Kidney (tissue), 14 donors: ENCODE measurements around the gene TTC6. TPM values are rescaled to one million over a fixed set of nuclear protein-coding genes. Genes with fewer than 3 reads are reported as not detected.
A peak's percentile ranks its signal among the peaks of the same experiment; 100 is the strongest.

Experiments used
- DNase-seq, 5 donors: peaks; one replicate each; pipeline ENCODE4 v3.0.0-alpha.2; 2013 to 2020
- FAIRE-seq: peaks from 2 replicates; lab custom pipeline; 2012; peaks lifted over from hg19 to GRCh38; lab: Jason Lieb, UNC
- H3K27ac ChIP-seq, 2 donors: one replicate each; pipeline ENCODE4 v1.7.0; 2013; ENCODE audit warnings: low read depth in 2 of 2, low read length in 2 of 2, inconsistent platforms in 1 of 2
- H3K27me3 ChIP-seq: one replicate; pipeline ENCODE4 v1.7.1; 2013; ENCODE audit warnings: low read length, inconsistent platforms; ENCODE audit not compliant: control insufficient read depth, insufficient read depth
- H3K36me3 ChIP-seq, 3 donors: one replicate each; pipeline versions ENCODE4 v1.7.0 to v1.7.1; 2013; ENCODE audit warnings: low read length in 3 of 3, control low read depth in 1 of 3, inconsistent platforms in 1 of 3; ENCODE audit not compliant: insufficient read depth in 3 of 3, control insufficient read depth in 2 of 3
- H3K4me1 ChIP-seq, 3 donors: one replicate each; pipeline versions ENCODE4 v1.7.0 to v1.7.1; 2013; ENCODE audit warnings: low read length in 3 of 3, inconsistent platforms in 1 of 3, low read depth in 1 of 3; ENCODE audit not compliant: control insufficient read depth in 2 of 3, insufficient read depth in 2 of 3
- H3K4me3 ChIP-seq, 3 donors: one replicate each; pipeline versions ENCODE4 v1.7.0 to v1.8.1; 2013; ENCODE audit warnings: low read length in 3 of 3, control low read depth in 1 of 3, inconsistent platforms in 1 of 3
- H3K9ac ChIP-seq, 3 donors: one replicate each; pipeline versions ENCODE4 v1.7.0 to v1.7.1; 2013; ENCODE audit warnings: low read length in 3 of 3, control low read depth in 1 of 3, inconsistent platforms in 1 of 3
- H3K9me3 ChIP-seq, 3 donors: one replicate each; pipeline versions ENCODE4 v1.7.0 to v1.7.1; 2013; ENCODE audit warnings: low read length in 3 of 3, control low read depth in 1 of 3, inconsistent platforms in 1 of 3; ENCODE audit not compliant: control insufficient read depth in 2 of 3, insufficient read depth in 1 of 3
- CTCF ChIP-seq: IDR thresholded peaks from 3 replicates; pipeline ENCODE4 v1.5.1; 2012; ENCODE audit warnings: mild to moderate bottlenecking, moderate library complexity, borderline replicate concordance; ENCODE audit not compliant: insufficient read depth; ENCODE audit errors: extremely low read depth
- intact Hi-C: fragments of 100-400 bp; cut with DNase I; formaldehyde crosslinking; loops from one replicate; pipeline ENCODE4 v1.11.1; 2022
- polyA plus RNA-seq: library from polyadenylated mRNA; stranded (reverse); fragments of 350-450 nt; fragmentation: Illumina TruSeq; extraction: RNeasy Lipid Tissue Mini Kit (QIAGEN cat#74804); gene quantifications from one replicate; pipeline ENCODE4 v1.2.3, GENCODE V29; 2014; ENCODE audit warnings: low read depth, low replicate concordance; ENCODE audit not compliant: insufficient read depth
- total RNA-seq: library from RNA; stranded (reverse); fragmentation: NEBNext Ultra II Directional; extraction: Animal tissue kit (Norgen Biotek cat#: 25700); gene quantifications from one replicate; pipeline ENCODE4 v1.2.1, GENCODE V29; 2021
- donor health status: control.
- donor health status: control.
- donor health status: control.
- donor health status: control.
- donor health status: control.
- donor health status: DM: yes; HTN: yes; CAD: no.
- donor health status: Normal renal cell carcinoma (clear cell type).

TTC6 gene
- total and polyA plus RNA-seq, 2 donors from 2014 or later: not detected

- DNase-seq (peak in 2 of 5 donors; percentile 64 to 65), FAIRE-seq (no peak)
- peaks cover 0 to 6% (median 0%) of the 10 kb centered on the region in 3 donors for H3K4me1 ChIP-seq
- intact Hi-C loops: no loop called here
- H3K9ac ChIP-seq: no peak overlapping the region
- H3K27me3 ChIP-seq: peaks cover 78% of the 10 kb centered on the region
- no peak overlapping the region for H3K4me3 ChIP-seq
- no peak overlapping the region for H3K27ac ChIP-seq
- H3K36me3 ChIP-seq: no peaks in the 10 kb centered on the region
- H3K9me3 ChIP-seq: no peaks in the 10 kb centered on the region
- TF ChIP-seq CTCF: no peak
Observed at GRCh38 chr14:37592482-37593408, 2.7 kb upstream of the TTC6 start.

GRCh38 chr14:37593511-37594237 lies 1.8 kb upstream of the TTC6 start:
- H3K9ac ChIP-seq: no peak overlapping the region
- no peaks in the 10 kb centered on the region for H3K36me3 ChIP-seq
- peaks cover 0 to 6% (median 0%) of the 10 kb centered on the region in 3 donors for H3K4me1 ChIP-seq
- H3K27ac ChIP-seq: no peak overlapping the region
- peaks cover 78% of the 10 kb centered on the region for H3K27me3 ChIP-seq
- FAIRE-seq (no peak), DNase-seq (peak in 1 of 5 donors; percentile 27)
- no peak for TF ChIP-seq CTCF
- H3K4me3 ChIP-seq: peak overlapping the region in 1 of 3 donors; percentile 32
- intact Hi-C loops: no loop called here
- H3K9me3 ChIP-seq: no peaks in the 10 kb centered on the region

DNA sequence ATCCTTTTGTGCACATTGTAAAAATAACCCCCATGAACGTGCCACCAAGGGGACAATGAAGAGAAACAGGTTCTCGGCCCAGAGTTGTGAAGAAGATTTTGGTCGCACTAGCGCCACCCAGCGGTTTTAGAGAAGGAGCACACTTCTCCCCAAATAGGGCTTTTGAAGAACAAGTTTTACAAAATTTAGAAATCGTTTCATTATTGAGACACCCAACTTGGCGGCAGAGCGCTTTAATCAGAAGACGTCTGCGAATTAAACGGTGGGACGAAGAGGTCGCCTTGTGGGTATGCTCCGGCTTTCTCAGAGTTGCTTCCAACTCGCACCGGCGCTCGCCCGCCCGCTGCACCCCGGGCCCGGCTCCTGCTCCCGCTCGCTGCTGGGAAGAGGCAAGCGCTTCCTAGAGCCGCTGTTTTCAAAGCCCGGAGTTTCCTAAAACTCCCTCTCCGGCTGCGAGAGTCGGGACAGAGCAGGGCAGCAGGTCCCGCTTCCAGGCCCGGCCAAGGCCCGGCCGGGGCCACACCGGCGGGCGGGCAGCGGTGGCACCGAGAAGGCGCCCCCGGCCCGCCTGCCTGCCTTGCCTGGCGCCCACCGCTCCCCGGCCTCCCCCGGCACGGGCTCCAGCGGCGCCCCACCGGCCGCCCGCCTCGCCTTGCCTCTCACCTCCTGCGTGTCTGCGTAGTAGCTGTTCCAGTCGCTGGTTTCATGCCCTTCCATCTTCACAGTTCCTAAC lies 1.0 kb upstream of the TTC6 start:
- Histone ChIP-seq H3K9me3 (no peaks in the 10 kb centered on the region), H3K27ac (no peak overlapping the region), H3K27me3 (peaks cover 77% of the 10 kb centered on the region), H3K9ac (no peak overlapping the region), H3K4me1 (peaks cover 0 to 6% (median 0%) of the 10 kb centered on the region in 3 donors), H3K36me3 (no peaks in the 10 kb centered on the region), H3K4me3 (peak overlapping the region in 2 of 3 donors; percentile 2 to 32)
- DNase-seq: peak; percentile 60 to 96 (median 83)
- FAIRE-seq: no peak
- peak; percentile 57 for TF ChIP-seq CTCF
- intact Hi-C loops: no loop called here
